Osteocyte (in vitro differentiated cells): ENCODE measurements around the gene PPP1R26. TPM values are rescaled to one million over a fixed set of nuclear protein-coding genes. Genes with fewer than 3 reads are reported as not detected.

Experiments used
- DNase-seq: peaks from one replicate; pipeline ENCODE4 v3.0.0; 2021; ENCODE audit warnings: mixed read lengths; ENCODE audit not compliant: unreplicated experiment; ENCODE audit errors: extremely low spot score
- H3K27ac Mint-ChIP-seq: one replicate; pipeline ENCODE4 v1.8.0; 2021; ENCODE audit warnings: mild to moderate bottlenecking, mixed read lengths; ENCODE audit not compliant: unreplicated experiment
- H3K27me3 Mint-ChIP-seq: one replicate; pipeline ENCODE4 v1.8.0; 2021; ENCODE audit warnings: mixed read lengths; ENCODE audit not compliant: unreplicated experiment
- H3K36me3 Mint-ChIP-seq: one replicate; pipeline ENCODE4 v1.8.0; 2021; ENCODE audit warnings: mixed read lengths; ENCODE audit not compliant: unreplicated experiment
- H3K4me1 Mint-ChIP-seq: one replicate; pipeline ENCODE4 v1.8.0; 2021; ENCODE audit warnings: mixed read lengths; ENCODE audit not compliant: unreplicated experiment
- H3K4me3 Mint-ChIP-seq: one replicate; pipeline ENCODE4 v1.8.0; 2021; ENCODE audit warnings: mild to moderate bottlenecking, moderate library complexity, mixed read lengths; ENCODE audit not compliant: unreplicated experiment
- H3K9me3 Mint-ChIP-seq: one replicate; pipeline ENCODE4 v1.8.0; 2021; ENCODE audit warnings: mixed read lengths; ENCODE audit not compliant: unreplicated experiment
- total RNA-seq: library from RNA; stranded (reverse); gene quantifications from 2 replicates; pipeline ENCODE4 v1.2.1, GENCODE V29; 2021
- TF ChIP-seq, protein P1 (sequence below): fragments of 200-600 bp; sonication (generic); IDR thresholded peaks from 2 replicates; pipeline ENCODE4 v1.5.0; 2021; ENCODE audit warnings: antibody characterized with exemption, mild to moderate bottlenecking, moderate library complexity

Gene PPP1R26
- total RNA-seq, 1 donor from 2014 or later = 21.1 TPM

DNA sequence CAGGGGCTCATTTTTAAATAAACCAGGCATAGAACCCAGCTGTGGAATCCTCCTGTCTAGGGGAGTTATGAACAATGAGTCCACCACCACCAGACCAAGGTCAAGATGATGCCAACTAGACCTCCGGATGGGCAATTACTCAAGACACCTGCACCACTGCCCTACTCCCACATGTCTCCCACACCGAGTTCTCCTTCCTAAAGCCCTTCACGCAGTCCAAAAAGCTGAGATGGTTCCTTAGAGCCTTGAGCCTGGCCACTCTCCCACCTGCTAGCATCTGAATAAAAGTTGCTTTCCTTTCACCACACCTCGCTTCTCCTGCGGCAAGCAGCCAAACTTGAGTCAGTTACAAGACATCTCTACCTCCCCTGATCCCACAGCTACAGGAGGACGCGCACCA lies 15.4 kb upstream of the PPP1R26 start:
- Mint-ChIP-seq H3K9me3 (no peaks in the 10 kb centered on the region), H3K4me3 (no peak overlapping the region), H3K36me3 (no peaks in the 10 kb centered on the region), H3K27me3 (no peaks in the 10 kb centered on the region), H3K27ac (no peak overlapping the region), H3K4me1 (peaks cover 16% of the 10 kb centered on the region)
- TF ChIP-seq, protein P1, sequence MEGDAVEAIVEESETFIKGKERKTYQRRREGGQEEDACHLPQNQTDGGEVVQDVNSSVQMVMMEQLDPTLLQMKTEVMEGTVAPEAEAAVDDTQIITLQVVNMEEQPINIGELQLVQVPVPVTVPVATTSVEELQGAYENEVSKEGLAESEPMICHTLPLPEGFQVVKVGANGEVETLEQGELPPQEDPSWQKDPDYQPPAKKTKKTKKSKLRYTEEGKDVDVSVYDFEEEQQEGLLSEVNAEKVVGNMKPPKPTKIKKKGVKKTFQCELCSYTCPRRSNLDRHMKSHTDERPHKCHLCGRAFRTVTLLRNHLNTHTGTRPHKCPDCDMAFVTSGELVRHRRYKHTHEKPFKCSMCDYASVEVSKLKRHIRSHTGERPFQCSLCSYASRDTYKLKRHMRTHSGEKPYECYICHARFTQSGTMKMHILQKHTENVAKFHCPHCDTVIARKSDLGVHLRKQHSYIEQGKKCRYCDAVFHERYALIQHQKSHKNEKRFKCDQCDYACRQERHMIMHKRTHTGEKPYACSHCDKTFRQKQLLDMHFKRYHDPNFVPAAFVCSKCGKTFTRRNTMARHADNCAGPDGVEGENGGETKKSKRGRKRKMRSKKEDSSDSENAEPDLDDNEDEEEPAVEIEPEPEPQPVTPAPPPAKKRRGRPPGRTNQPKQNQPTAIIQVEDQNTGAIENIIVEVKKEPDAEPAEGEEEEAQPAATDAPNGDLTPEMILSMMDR = no peak
- no peak for DNase-seq

DNA sequence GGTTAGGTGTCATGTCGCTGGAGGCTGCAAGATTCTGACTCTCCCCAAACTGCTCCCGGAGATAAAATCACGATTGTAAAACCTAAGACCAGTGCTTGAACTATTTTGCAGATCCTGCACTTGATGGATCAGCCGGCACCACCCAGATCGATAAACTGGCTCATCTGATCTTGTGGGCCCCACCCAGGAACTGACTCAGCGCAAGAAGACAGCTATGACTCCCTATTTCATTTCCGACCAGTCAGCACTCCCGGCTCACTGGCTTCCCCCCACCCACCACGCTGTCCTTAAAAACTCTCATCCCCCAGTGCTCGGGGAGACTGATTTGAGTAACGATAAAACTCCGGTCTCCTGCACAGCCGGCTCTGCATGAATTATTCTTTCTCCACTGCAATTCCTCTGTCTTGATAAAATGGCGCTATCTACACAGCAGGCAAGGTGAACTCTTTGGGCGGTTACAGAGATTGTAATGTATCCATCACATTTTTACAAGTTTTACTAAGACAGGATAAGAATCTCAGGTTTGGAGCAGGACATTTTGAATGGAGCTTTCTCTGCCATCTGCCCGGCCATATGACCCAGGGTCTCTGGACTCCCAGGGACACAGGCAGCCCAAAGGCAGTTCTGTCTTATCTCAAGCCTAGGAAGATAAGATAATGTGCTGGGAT lies 10.6 kb upstream of the PPP1R26 start:
- no peak for DNase-seq
- TF ChIP-seq, protein P1 = no peak
- Mint-ChIP-seq H3K4me1 (peaks cover 8% of the 10 kb centered on the region), H3K4me3 (no peak overlapping the region), H3K27ac (no peak overlapping the region), H3K27me3 (no peaks in the 10 kb centered on the region), H3K36me3 (no peaks in the 10 kb centered on the region), H3K9me3 (no peaks in the 10 kb centered on the region)

DNA sequence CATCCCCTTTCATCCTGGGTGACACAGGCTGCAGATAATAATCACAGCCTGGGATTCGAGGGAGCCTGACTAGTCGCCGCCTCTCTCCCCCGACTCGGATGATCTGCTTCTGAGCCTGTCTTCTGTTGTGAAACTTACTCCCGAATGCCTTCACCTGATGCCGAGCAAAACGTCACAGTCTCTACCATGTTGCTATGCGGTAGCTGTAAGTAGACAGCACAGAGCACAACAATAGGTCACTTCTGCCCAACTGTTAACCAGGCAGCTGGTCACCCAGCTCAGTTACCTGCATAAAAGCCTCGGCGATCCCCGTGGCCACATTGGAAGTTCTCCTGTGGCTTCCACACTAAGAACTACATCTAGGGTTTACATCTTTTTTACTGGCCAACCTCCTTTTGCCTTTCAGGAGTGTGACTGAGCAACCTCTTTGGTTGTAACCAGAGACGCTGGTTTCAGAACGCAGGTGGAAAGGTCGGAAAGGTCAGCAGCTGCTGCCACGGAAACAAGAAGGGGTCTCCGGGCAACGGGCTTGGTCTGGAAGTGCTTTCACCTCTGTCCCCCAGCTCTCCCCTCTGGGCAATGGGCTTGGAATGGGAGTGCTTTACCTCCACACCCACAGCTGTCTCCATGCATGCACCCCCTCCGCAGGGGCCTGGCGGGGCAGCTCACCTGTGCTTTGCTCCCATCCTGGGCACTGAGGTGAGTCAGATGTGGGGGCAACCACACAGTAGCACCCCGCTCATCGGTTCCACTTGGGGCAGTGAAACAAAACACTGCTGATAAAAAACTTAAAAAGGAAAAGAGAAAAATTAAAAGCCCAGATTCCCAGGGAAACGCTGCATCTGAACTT lies 7.6 kb upstream of the PPP1R26 start:
- Mint-ChIP-seq H3K36me3 (no peaks in the 10 kb centered on the region), H3K27me3 (no peaks in the 10 kb centered on the region), H3K9me3 (no peaks in the 10 kb centered on the region), H3K4me1 (peaks cover 8% of the 10 kb centered on the region), H3K4me3 (no peak overlapping the region), H3K27ac (no peak overlapping the region)
- TF ChIP-seq, protein P1 = no peak
- DNase-seq = no peak

DNA sequence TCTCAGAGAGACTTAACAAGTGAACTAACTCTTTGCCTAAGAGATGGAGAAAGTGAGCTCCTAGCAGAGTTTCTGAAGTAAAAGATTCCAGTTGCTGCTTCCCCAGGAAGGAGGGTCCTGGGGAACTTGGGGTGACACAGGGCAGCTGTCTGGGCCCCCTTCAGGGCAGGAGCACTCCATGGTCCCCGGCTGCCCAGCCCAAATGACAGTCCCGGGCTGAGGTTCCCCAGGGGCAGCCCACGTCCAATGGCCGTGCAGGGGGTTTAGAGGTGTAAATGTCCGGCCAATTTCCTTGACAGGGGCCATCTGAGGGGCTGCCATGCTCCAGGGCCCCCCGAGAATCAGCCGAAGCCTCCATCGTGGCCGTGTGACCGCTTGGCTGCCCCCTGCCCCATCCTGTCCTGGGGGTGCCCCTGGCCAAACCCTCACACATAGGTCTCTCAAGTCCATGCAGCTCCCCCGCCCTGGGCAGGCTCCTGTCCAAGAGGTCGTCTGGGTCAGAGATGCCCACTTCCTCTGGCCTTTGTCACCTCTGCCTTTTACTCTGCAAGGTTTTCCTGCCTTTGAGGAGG lies 5.5 kb upstream of the PPP1R26 start:
- Mint-ChIP-seq H3K27ac (no peak overlapping the region), H3K27me3 (no peaks in the 10 kb centered on the region), H3K4me1 (peaks cover 4% of the 10 kb centered on the region), H3K4me3 (no peak overlapping the region), H3K36me3 (no peaks in the 10 kb centered on the region), H3K9me3 (no peaks in the 10 kb centered on the region)
- no peak for DNase-seq
- TF ChIP-seq, protein P1 = no peak

DNA sequence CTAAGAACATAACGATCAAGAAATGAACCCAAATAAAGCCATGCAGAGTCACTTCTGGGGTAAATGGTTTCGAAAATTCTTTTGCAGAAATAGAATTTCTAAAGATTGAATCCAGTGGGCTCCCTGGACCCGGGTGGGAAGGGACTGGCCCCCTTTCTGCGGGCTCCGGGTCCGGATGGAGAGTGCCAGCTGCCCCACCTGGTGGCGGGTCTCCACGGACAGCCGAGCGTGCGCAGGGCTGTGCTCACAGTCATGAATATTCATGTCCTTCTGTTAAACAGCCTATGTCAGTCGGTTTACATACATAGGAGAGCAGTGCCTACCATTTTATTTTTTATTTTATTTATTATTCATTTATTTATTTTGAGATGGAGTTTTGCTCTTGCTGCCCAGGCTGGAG lies 4.7 kb upstream of the PPP1R26 start:
- TF ChIP-seq, protein P1 = peak; percentile 53
- H3K36me3 Mint-ChIP-seq = no peaks in the 10 kb centered on the region
- H3K27me3 Mint-ChIP-seq = no peaks in the 10 kb centered on the region
- H3K27ac Mint-ChIP-seq = no peak overlapping the region
- peaks cover 3% of the 10 kb centered on the region for H3K4me1 Mint-ChIP-seq
- H3K9me3 Mint-ChIP-seq = no peaks in the 10 kb centered on the region
- DNase-seq = no peak
- no peak overlapping the region for H3K4me3 Mint-ChIP-seq
